Activated CD4-positive, alpha-beta T cell treated with anti-CD3 and anti-CD28 coated beads, Interleukin-2, amount 10 ng/mL, durations not matched to agents 7 days and 5 days (primary cell): ENCODE data around the gene MRPL4. TPM values are rescaled to one million over a fixed set of nuclear protein-coding genes. Genes with fewer than 3 reads are reported as not detected.

ENCODE experiments used
- microRNA-seq: library from miRNA; unstranded; fragments of <30 nt; microRNA quantifications from one replicate; pipeline ENCODE4 v1.2.0, GENCODE V29; 2021; ENCODE audit warnings: borderline microRNAs expressed, borderline replicate concordance
- total RNA-seq, 2 experiments: library from RNA; stranded (reverse); gene quantifications; one replicate each; pipeline ENCODE4 v1.2.3, GENCODE V29; 2021

The MRPL4 gene
- total RNA-seq, 2 experiments from 2014 or later, result 58.7 to 67.9 TPM

Small RNA genes lying within 50 kb of the gene (microRNA-seq; reads per million reads assigned to microRNA genes)
- gene MIR4322, result not detected

Other genes starting within 250 kb of the MRPL4 start
- under 1 TPM; 0.40 to 0.57 TPM for gene COL5A3, start 241.7 kb upstream of the MRPL4 start, total RNA-seq
- not detected for gene RDH8, start 238.7 kb upstream of the MRPL4 start, total RNA-seq
- gene SHFL, start 165.9 kb upstream of the MRPL4 start, total RNA-seq, result 100 to 1,000 TPM; 100 to 108 TPM
- gene ANGPTL6, start 149.5 kb upstream of the MRPL4 start, total RNA-seq, result 1 to 10 TPM in 1 of 2 experiments, under 1 TPM in 1; 0.99 to 1.3 TPM
- 10 to 100 TPM; 77.8 to 77.9 TPM for gene PPAN, start 145.9 kb upstream of the MRPL4 start, total RNA-seq
- 10 to 100 TPM; 39.1 to 43.1 TPM for gene P2RY11, start 140.5 kb upstream of the MRPL4 start, total RNA-seq
- 100 to 1,000 TPM; 228 to 230 TPM for gene EIF3G, start 132.3 kb upstream of the MRPL4 start, total RNA-seq
- 100 to 1,000 TPM; 375 to 404 TPM for gene DNMT1, start 57.3 kb upstream of the MRPL4 start, total RNA-seq
- gene S1PR2, start 20.9 kb upstream of the MRPL4 start, total RNA-seq, result 1 to 10 TPM; 6.1 to 6.5 TPM
- 1 to 10 TPM; 8.0 to 9.0 TPM for gene ICAM1, start 18.9 kb downstream of the MRPL4 start, total RNA-seq
- gene ICAM4, start 34.7 kb downstream of the MRPL4 start, total RNA-seq, result 1 to 10 TPM; 1.4 to 1.8 TPM
- under 1 TPM; 0.12 to 0.17 TPM for gene ICAM5, start 37.7 kb downstream of the MRPL4 start, total RNA-seq
- 1 to 10 TPM; 1.6 to 3.4 TPM for gene ZGLP1, start 57.6 kb downstream of the MRPL4 start, total RNA-seq
- gene FDX2, start 63.8 kb downstream of the MRPL4 start, total RNA-seq, result 1 to 10 TPM; 5.5 to 9.0 TPM
- gene RAVER1, start 81.3 kb downstream of the MRPL4 start, total RNA-seq, result 10 to 100 TPM; 69.3 to 75.6 TPM
- 100 to 1,000 TPM; 230 to 233 TPM for gene ICAM3, start 87.4 kb downstream of the MRPL4 start, total RNA-seq
- gene TYK2, start 128.4 kb downstream of the MRPL4 start, total RNA-seq, result 100 to 1,000 TPM; 251 to 263 TPM
- gene CDC37, start 151.3 kb downstream of the MRPL4 start, total RNA-seq, result 100 to 1,000 TPM; 200 to 205 TPM
- gene PDE4A, start 168.3 kb downstream of the MRPL4 start, total RNA-seq, result 10 to 100 TPM; 12.7 to 14.3 TPM